Measurements from ENCODE around the gene CAMK2G. TPM values are rescaled to one million over a fixed set of nuclear protein-coding genes. Genes with fewer than 3 reads are reported as not detected.
A peak's percentile ranks its signal among the peaks of the same experiment; 100 is the strongest.

Gene CAMK2G
- total RNA-seq, 1 donor from 2014 or later = 36.6 TPM

GRCh38 chr10:73843261-73843660 lies 31.1 kb downstream of the CAMK2G start:
- H3K9ac ChIP-seq = no peak overlapping the region
- no peaks in the 10 kb centered on the region for H3K27me3 ChIP-seq
- H4K20me1 ChIP-seq (ENCODE audit: low read depth) = peaks cover 10% of the 10 kb centered on the region
- no peaks in the 10 kb centered on the region for H3K9me3 ChIP-seq (ENCODE audit: low read depth)
- no peak overlapping the region for H3K27ac ChIP-seq
- H3K4me1 ChIP-seq = peaks cover 19% of the 10 kb centered on the region
- no peak overlapping the region for H3K4me3 ChIP-seq
- no peak overlapping the region for H3K4me2 ChIP-seq
- Mint-ChIP-seq H3K27me3 (ENCODE audit: insufficient read depth, low read depth) (peaks cover 5% of the 10 kb centered on the region), H3K4me1 (peaks cover 7% of the 10 kb centered on the region), H3K36me3 (peaks cover 21% of the 10 kb centered on the region), H3K4me3 (no peak overlapping the region), H3K27ac (no peak overlapping the region), H3K9me3 (no peaks in the 10 kb centered on the region)
- DNase-seq (ENCODE audit: low spot score) = no peak
- H3K79me2 ChIP-seq (ENCODE audit: low read depth) = no peaks in the 10 kb centered on the region
- no peak overlapping the region for H2AFZ ChIP-seq (replicated peaks)
- no peak for TF ChIP-seq EZH2 (IDR thresholded peaks at IDR 0.05)
- TF ChIP-seq, protein P1, sequence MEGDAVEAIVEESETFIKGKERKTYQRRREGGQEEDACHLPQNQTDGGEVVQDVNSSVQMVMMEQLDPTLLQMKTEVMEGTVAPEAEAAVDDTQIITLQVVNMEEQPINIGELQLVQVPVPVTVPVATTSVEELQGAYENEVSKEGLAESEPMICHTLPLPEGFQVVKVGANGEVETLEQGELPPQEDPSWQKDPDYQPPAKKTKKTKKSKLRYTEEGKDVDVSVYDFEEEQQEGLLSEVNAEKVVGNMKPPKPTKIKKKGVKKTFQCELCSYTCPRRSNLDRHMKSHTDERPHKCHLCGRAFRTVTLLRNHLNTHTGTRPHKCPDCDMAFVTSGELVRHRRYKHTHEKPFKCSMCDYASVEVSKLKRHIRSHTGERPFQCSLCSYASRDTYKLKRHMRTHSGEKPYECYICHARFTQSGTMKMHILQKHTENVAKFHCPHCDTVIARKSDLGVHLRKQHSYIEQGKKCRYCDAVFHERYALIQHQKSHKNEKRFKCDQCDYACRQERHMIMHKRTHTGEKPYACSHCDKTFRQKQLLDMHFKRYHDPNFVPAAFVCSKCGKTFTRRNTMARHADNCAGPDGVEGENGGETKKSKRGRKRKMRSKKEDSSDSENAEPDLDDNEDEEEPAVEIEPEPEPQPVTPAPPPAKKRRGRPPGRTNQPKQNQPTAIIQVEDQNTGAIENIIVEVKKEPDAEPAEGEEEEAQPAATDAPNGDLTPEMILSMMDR (IDR thresholded peaks at IDR 0.05) = no peak
- TF ChIP-seq EZH2phosphoT487 (IDR thresholded peaks at IDR 0.05) = no peak
- peaks cover 21% of the 10 kb centered on the region for H3F3A ChIP-seq (ENCODE audit: low read depth)
- no peaks in the 10 kb centered on the region for H3K36me3 ChIP-seq

DNA sequence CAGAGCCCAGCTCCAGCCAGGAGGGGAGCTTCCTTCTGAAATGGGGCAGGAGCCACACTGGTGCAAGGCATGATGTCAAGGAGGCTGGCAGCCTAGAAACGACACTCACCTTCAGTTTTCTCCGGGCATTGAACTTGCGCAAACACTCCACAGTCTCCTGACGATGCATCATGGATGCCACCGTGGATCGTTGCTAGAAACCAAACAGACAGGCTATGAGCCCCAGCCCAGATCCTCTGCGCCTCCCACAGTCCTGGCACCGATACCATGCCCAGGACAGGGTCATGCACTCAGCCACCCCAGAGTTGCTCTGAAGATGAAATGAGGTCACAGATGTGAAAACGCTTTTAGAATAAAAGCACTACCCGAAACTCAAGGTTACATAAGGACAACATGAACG lies 32.0 kb downstream of the CAMK2G start:
- no peaks in the 10 kb centered on the region for H3K9me3 Mint-ChIP-seq
- Histone ChIP-seq H2AFZ (replicated peaks) (no peak overlapping the region), H3K27ac (no peak overlapping the region), H3K9me3 (ENCODE audit: low read depth) (no peaks in the 10 kb centered on the region), H4K20me1 (ENCODE audit: low read depth) (peaks cover 10% of the 10 kb centered on the region), H3K79me2 (ENCODE audit: low read depth) (no peaks in the 10 kb centered on the region), H3F3A (ENCODE audit: low read depth) (peaks cover 21% of the 10 kb centered on the region), H3K27me3 (no peaks in the 10 kb centered on the region), H3K4me3 (no peak overlapping the region), H3K4me2 (no peak overlapping the region), H3K4me1 (peaks cover 19% of the 10 kb centered on the region), H3K36me3 (no peaks in the 10 kb centered on the region), H3K9ac (peak overlapping the region; percentile 35)
- H3K36me3 Mint-ChIP-seq = peaks cover 21% of the 10 kb centered on the region
- DNase-seq (ENCODE audit: low spot score) = no peak
- no peak overlapping the region for H3K27ac Mint-ChIP-seq
- TF ChIP-seq, protein P1 (IDR thresholded peaks at IDR 0.05) = no peak
- no peak for TF ChIP-seq EZH2 (IDR thresholded peaks at IDR 0.05)
- no peak for TF ChIP-seq EZH2phosphoT487 (IDR thresholded peaks at IDR 0.05)
- no peak overlapping the region for H3K4me3 Mint-ChIP-seq
- peaks cover 7% of the 10 kb centered on the region for H3K4me1 Mint-ChIP-seq
- peaks cover 5% of the 10 kb centered on the region for H3K27me3 Mint-ChIP-seq (ENCODE audit: insufficient read depth, low read depth)

- Mint-ChIP-seq H3K9me3 (no peaks in the 10 kb centered on the region), H3K4me3 (no peak overlapping the region), H3K27ac (no peak overlapping the region), H3K27me3 (ENCODE audit: insufficient read depth, low read depth) (peaks cover 6% of the 10 kb centered on the region), H3K36me3 (peaks cover 18% of the 10 kb centered on the region), H3K4me1 (peaks cover 7% of the 10 kb centered on the region)
- H3K4me2 ChIP-seq = peak overlapping the region; percentile 33
- no peak for DNase-seq (ENCODE audit: low spot score)
- TF ChIP-seq EZH2 (IDR thresholded peaks at IDR 0.05) (no peak), EZH2phosphoT487 (IDR thresholded peaks at IDR 0.05) (no peak)
- TF ChIP-seq, protein P1 (IDR thresholded peaks at IDR 0.05) = no peak
- peak overlapping the region; percentile 35 for H3K9ac ChIP-seq
- peaks cover 21% of the 10 kb centered on the region for H3F3A ChIP-seq (ENCODE audit: low read depth)
- H3K27ac ChIP-seq = no peak overlapping the region
- no peak overlapping the region for H3K4me3 ChIP-seq
- peaks cover 19% of the 10 kb centered on the region for H3K4me1 ChIP-seq
- H3K27me3 ChIP-seq = no peaks in the 10 kb centered on the region
- H3K79me2 ChIP-seq (ENCODE audit: low read depth) = no peaks in the 10 kb centered on the region
- peaks cover 10% of the 10 kb centered on the region for H4K20me1 ChIP-seq (ENCODE audit: low read depth)
- H2AFZ ChIP-seq (replicated peaks) = no peak overlapping the region
- H3K9me3 ChIP-seq (ENCODE audit: low read depth) = no peaks in the 10 kb centered on the region
- H3K36me3 ChIP-seq = no peaks in the 10 kb centered on the region
Measured at GRCh38 chr10:73841526-73842285, 32.6 kb downstream of the CAMK2G start.

Measured in neural progenitor cell (in vitro differentiated cells).